Measurements from ENCODE around the gene WDR18. TPM values are rescaled to one million over a fixed set of nuclear protein-coding genes. Genes with fewer than 3 reads are reported as not detected.
A peak's percentile ranks its signal among the peaks of the same experiment; 100 is the strongest.

The WDR18 gene
- total RNA-seq, 1 experiment from 2014 or later = 96.8 TPM

GRCh38 chr19:1018393-1018792 lies 34.2 kb downstream of the WDR18 start:
- no peak for TF ChIP-seq CTCF (IDR thresholded peaks at IDR 0.05; ENCODE audit: insufficient read depth in 1 of 2, low read depth in 1 of 2, low read length in 1 of 2, severe bottlenecking in 1 of 2, unreplicated experiment in 1 of 2)
- Histone ChIP-seq H3K27me3 (replicated peaks; ENCODE audit: control insufficient read depth, insufficient read depth, low read length) (no peaks in the 10 kb centered on the region), H3K4me3 (ENCODE audit: low read depth, low read length) (no peak overlapping the region), H3K4me1 (peaks cover 23% of the 10 kb centered on the region), H3K9me3 (no peaks in the 10 kb centered on the region), H3K36me3 (ENCODE audit: control insufficient read depth, insufficient read depth, low read length) (no peaks in the 10 kb centered on the region; the same call in 1 of the 2 replicates)
- BruUV-seq (replicated peaks) = TSS peak; percentile 36
- H3K4me3 Mint-ChIP-seq (ENCODE audit: unreplicated experiment) = peak overlapping the region; percentile 95
- no peak for DNase-seq
- H3K36me3 Mint-ChIP-seq (ENCODE audit: insufficient read depth, unreplicated experiment) = peaks cover 38% of the 10 kb centered on the region
- POLR2A ChIA-PET = no interaction called here
- H3K4me1 Mint-ChIP-seq (ENCODE audit: low read depth, unreplicated experiment) = peaks cover 8% of the 10 kb centered on the region
- intact Hi-C loops (cut with micrococcal nuclease; ENCODE audit: unreplicated experiment) = no loop called here
- H3K27ac Mint-ChIP-seq (ENCODE audit: unreplicated experiment) = no peak overlapping the region
- CTCF ChIA-PET = interaction anchor here (0.7 kb wide), 1 partner anchor 22 kb away, joined by 3 read pairs; the partner anchor contains the start of gene ABCA7
- no peaks in the 10 kb centered on the region for H3K9me3 Mint-ChIP-seq (ENCODE audit: unreplicated experiment)
- no peaks in the 10 kb centered on the region for H3K27me3 Mint-ChIP-seq (ENCODE audit: insufficient read depth, unreplicated experiment)

GRCh38 chr19:1018932-1019615 lies 34.9 kb downstream of the WDR18 start:
- no peaks in the 10 kb centered on the region for H3K27me3 ChIP-seq (replicated peaks; ENCODE audit: control insufficient read depth, insufficient read depth, low read length)
- BruUV-seq (replicated peaks) = no TSS peak
- no peaks in the 10 kb centered on the region for H3K9me3 ChIP-seq
- H3K36me3 ChIP-seq (ENCODE audit: control insufficient read depth, insufficient read depth, low read length) = no peaks in the 10 kb centered on the region
- no peak for TF ChIP-seq CTCF (IDR thresholded peaks at IDR 0.05; ENCODE audit: insufficient read depth in 1 of 2, low read depth in 1 of 2, low read length in 1 of 2, severe bottlenecking in 1 of 2, unreplicated experiment in 1 of 2)
- peak overlapping the region; percentile 99 for H3K27ac Mint-ChIP-seq (ENCODE audit: unreplicated experiment)
- no peaks in the 10 kb centered on the region for H3K9me3 Mint-ChIP-seq (ENCODE audit: unreplicated experiment)
- ChIA-PET CTCF (interaction anchor here (0.7 kb wide), 1 partner anchor 21 kb away, joined by 3 read pairs; the partner anchor contains the start of gene ABCA7), POLR2A (interaction anchor here (1.0 kb wide), 1 partner anchor 46 kb away, joined by 4 read pairs; no protein-coding TSS in a partner anchor)
- peaks cover 23% of the 10 kb centered on the region for H3K4me1 ChIP-seq
- H3K36me3 Mint-ChIP-seq (ENCODE audit: insufficient read depth, unreplicated experiment) = peaks cover 31% of the 10 kb centered on the region
- H3K4me3 ChIP-seq (ENCODE audit: low read depth, low read length) = peak overlapping the region; percentile 62
- H3K27me3 Mint-ChIP-seq (ENCODE audit: insufficient read depth, unreplicated experiment) = no peaks in the 10 kb centered on the region
- H3K4me3 Mint-ChIP-seq (ENCODE audit: unreplicated experiment) = peak overlapping the region; percentile 95
- DNase-seq = no peak
- intact Hi-C loops (cut with micrococcal nuclease; ENCODE audit: unreplicated experiment) = no loop called here
- peaks cover 8% of the 10 kb centered on the region for H3K4me1 Mint-ChIP-seq (ENCODE audit: low read depth, unreplicated experiment)

DNA sequence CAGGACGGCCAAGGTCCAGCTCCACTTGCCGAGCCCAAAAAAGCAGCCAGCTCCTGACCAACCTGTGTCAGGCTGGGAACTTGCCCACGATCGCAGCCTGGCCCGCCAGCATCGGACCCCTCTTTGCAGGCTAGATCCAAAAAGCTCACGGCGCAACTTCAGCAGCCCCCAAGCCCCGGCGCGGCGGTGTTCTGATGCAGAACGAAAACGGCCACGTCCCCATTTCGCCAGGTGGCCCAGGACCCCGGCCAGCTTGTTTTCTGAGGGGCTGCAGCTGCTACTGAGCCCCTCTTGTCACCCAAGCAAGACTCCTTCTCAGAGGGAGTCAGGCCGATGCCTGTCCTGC lies 35.4 kb downstream of the WDR18 start:
- POLR2A ChIA-PET = interaction anchor here (1.0 kb wide), 1 partner anchor 45 kb away, joined by 4 read pairs; no protein-coding TSS in a partner anchor
- intact Hi-C loops (cut with micrococcal nuclease; ENCODE audit: unreplicated experiment) = no loop called here
- Mint-ChIP-seq H3K4me3 (ENCODE audit: unreplicated experiment) (peak overlapping the region; percentile 95), H3K27ac (ENCODE audit: unreplicated experiment) (peak overlapping the region; percentile 99), H3K4me1 (ENCODE audit: low read depth, unreplicated experiment) (peaks cover 8% of the 10 kb centered on the region), H3K27me3 (ENCODE audit: insufficient read depth, unreplicated experiment) (no peaks in the 10 kb centered on the region), H3K9me3 (ENCODE audit: unreplicated experiment) (no peaks in the 10 kb centered on the region), H3K36me3 (ENCODE audit: insufficient read depth, unreplicated experiment) (peaks cover 29% of the 10 kb centered on the region)
- Histone ChIP-seq H3K27me3 (replicated peaks; ENCODE audit: control insufficient read depth, insufficient read depth, low read length) (no peaks in the 10 kb centered on the region), H3K4me1 (peaks cover 23% of the 10 kb centered on the region), H3K36me3 (ENCODE audit: control insufficient read depth, insufficient read depth, low read length) (no peaks in the 10 kb centered on the region), H3K9me3 (no peaks in the 10 kb centered on the region), H3K4me3 (ENCODE audit: low read depth, low read length) (peak overlapping the region; percentile 62)
- no peak for DNase-seq
- CTCF ChIA-PET = no interaction called here
- BruUV-seq (replicated peaks) = no TSS peak
- no peak for TF ChIP-seq CTCF (IDR thresholded peaks at IDR 0.05; ENCODE audit: insufficient read depth in 1 of 2, low read depth in 1 of 2, low read length in 1 of 2, severe bottlenecking in 1 of 2, unreplicated experiment in 1 of 2)
